Sigmoid colon (tissue), 4 donors: Measurements from ENCODE around the gene PROB1.

Source experiments
- CTCF ChIP-seq, 4 experiments: fragments of 450-650 bp in 3 of 4; fragments of 200-600 bp in 1 of 4; IDR thresholded peaks; one replicate each; pipeline ENCODE4 v1.5.1; 2016 to 2019; ENCODE audit warnings: antibody characterized with exemption in 4 of 4, mild to moderate bottlenecking in 3 of 4, moderate library complexity in 2 of 4
- EP300 ChIP-seq, 4 donors: sonication (generic); formaldehyde crosslinking; IDR thresholded peaks; one replicate each; pipeline ENCODE4 v1.6.1; 2017; ENCODE audit warnings: antibody characterized with exemption in 4 of 4
- POLR2A ChIP-seq, 2 donors: fragments of 450-650 bp; IDR thresholded peaks; one replicate each; pipeline ENCODE4 v1.6.1; 2016; ENCODE audit warnings: antibody characterized with exemption in 2 of 2, mild to moderate bottlenecking in 2 of 2, moderate library complexity in 2 of 2
- POLR2AphosphoS5 ChIP-seq, 4 donors: sonication (generic); formaldehyde crosslinking; IDR thresholded peaks; one replicate each; pipeline ENCODE4 v1.6.1; 2017; ENCODE audit warnings: antibody characterized with exemption in 4 of 4

- TF ChIP-seq EP300 (IDR thresholded peaks at IDR 0.05) (no peak), CTCF (IDR thresholded peaks at IDR 0.05) (no peak), POLR2AphosphoS5 (IDR thresholded peaks at IDR 0.05) (no peak), POLR2A (IDR thresholded peaks at IDR 0.05) (no peak)
Measured at GRCh38 chr5:139387611-139388197, 7.2 kb downstream of the PROB1 start.
